ENCODE data around the gene ATXN7L3. TPM values are rescaled to one million over a fixed set of nuclear protein-coding genes. Genes with fewer than 3 reads are reported as not detected.
"Not testable (repeated sequence)": the region's sequence is repeated elsewhere in the genome, so short reads cannot be mapped to it uniquely, and the experiment has no call there.

Gene ATXN7L3
- total RNA-seq, 1 donor from 2014 or later = 38.9 TPM

DNA sequence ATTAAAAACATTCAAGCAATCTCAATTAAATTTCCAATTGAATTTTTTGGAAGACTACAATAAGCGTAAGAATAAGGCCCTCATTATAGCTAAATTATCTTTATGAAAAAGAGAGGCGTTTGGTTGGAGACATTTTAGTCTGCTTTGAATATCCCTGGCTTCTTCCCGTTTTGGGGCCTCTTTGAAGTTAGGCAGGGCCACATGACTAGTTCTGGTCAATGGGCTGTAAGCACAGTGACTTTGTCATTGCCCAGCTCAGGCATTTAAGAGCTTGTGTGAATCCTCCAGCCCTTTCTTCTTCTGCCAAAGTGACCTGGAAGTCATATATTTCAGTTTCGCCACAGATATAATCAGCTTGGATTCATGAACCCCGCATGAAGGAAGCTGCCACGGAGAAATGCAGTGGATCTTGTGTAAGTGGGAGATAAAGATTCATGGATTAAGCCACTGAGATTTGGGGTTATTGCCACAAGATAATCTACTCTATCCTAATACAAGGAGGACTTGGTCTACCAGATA lies 41.5 kb upstream of the ATXN7L3 start:
- Histone ChIP-seq H3K4me2 (no peak overlapping the region), H3F3A (ENCODE audit: low read depth) (peaks cover 6% of the 10 kb centered on the region), H3K9ac (no peak overlapping the region), H3K4me1 (peaks cover 8% of the 10 kb centered on the region), H3K27ac (no peak overlapping the region), H2AFZ (replicated peaks) (no peak overlapping the region), H3K27me3 (no peaks in the 10 kb centered on the region), H3K4me3 (no peak overlapping the region), H4K20me1 (ENCODE audit: low read depth) (no peaks in the 10 kb centered on the region), H3K36me3 (no peaks in the 10 kb centered on the region), H3K79me2 (ENCODE audit: low read depth) (no peaks in the 10 kb centered on the region), H3K9me3 (ENCODE audit: low read depth) (no peaks in the 10 kb centered on the region)
- no peak overlapping the region for H3K4me3 Mint-ChIP-seq
- no peak overlapping the region for H3K27ac Mint-ChIP-seq
- peaks cover 6% of the 10 kb centered on the region for H3K4me1 Mint-ChIP-seq
- DNase-seq (ENCODE audit: low spot score) = no peak
- H3K9me3 Mint-ChIP-seq = peaks cover 4% of the 10 kb centered on the region
- peaks cover 3% of the 10 kb centered on the region for H3K36me3 Mint-ChIP-seq
- TF ChIP-seq, protein P1, sequence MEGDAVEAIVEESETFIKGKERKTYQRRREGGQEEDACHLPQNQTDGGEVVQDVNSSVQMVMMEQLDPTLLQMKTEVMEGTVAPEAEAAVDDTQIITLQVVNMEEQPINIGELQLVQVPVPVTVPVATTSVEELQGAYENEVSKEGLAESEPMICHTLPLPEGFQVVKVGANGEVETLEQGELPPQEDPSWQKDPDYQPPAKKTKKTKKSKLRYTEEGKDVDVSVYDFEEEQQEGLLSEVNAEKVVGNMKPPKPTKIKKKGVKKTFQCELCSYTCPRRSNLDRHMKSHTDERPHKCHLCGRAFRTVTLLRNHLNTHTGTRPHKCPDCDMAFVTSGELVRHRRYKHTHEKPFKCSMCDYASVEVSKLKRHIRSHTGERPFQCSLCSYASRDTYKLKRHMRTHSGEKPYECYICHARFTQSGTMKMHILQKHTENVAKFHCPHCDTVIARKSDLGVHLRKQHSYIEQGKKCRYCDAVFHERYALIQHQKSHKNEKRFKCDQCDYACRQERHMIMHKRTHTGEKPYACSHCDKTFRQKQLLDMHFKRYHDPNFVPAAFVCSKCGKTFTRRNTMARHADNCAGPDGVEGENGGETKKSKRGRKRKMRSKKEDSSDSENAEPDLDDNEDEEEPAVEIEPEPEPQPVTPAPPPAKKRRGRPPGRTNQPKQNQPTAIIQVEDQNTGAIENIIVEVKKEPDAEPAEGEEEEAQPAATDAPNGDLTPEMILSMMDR (IDR thresholded peaks at IDR 0.05) = no peak
- TF ChIP-seq EZH2 (IDR thresholded peaks at IDR 0.05) = no peak
- no peak for TF ChIP-seq EZH2phosphoT487 (IDR thresholded peaks at IDR 0.05)
- H3K27me3 Mint-ChIP-seq (ENCODE audit: insufficient read depth, low read depth) = peaks cover 5% of the 10 kb centered on the region

DNA sequence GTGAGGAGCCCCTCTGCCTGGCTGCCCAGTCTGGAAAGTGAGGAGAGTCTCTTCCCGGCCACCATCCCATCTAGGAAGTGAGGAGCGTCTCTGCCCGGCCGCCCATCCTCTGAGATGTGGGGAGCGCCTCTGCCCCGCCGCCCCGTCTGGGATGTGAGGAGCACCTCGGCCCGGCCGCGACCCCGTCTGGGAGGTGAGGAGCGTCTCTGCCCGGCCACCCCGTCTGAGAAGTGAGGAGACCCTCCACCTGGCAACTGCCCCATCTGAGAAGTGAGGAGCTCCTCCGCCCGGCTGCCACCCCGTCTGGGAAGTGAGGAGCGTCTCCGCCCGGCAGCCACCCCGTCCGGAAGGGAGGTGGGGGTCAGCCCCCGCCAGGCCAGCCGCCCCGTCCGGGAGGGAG lies 38.2 kb upstream of the ATXN7L3 start:
- H3K9me3 Mint-ChIP-seq, H3K36me3 Mint-ChIP-seq, H3K27ac ChIP-seq: not testable (repeated sequence)

DNA sequence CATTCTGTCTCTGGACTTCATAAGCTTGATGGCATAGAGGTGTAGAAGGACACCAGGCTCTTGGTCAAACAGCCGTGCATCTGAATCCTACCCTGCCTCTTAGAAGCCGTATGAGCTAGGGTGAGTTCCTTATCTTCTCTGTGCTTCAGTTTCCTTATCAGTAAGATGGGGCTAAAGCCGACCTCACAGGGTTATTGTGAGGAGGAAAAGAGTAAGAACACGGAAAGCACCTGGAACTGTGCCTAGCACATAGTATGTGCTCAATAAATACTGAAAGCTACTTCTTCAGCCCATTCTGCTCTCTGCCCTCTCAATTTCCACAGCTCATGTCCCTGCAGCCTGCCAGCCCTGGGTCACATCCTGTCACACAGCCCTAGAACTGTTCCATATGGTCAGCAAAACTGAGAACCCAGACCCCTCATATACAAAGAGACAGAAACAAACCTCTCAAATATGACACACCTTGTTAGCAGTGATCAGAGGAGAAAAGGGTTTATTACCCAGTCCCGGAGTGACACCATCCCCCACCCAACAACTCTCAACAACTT lies 36.8 kb upstream of the ATXN7L3 start:
- H3K36me3 Mint-ChIP-seq = peaks cover 3% of the 10 kb centered on the region
- TF ChIP-seq EZH2 (IDR thresholded peaks at IDR 0.05) (no peak), EZH2phosphoT487 (IDR thresholded peaks at IDR 0.05) (no peak)
- TF ChIP-seq, protein P1 (IDR thresholded peaks at IDR 0.05) = no peak
- H3F3A ChIP-seq (ENCODE audit: low read depth) = no peaks in the 10 kb centered on the region
- H3K4me2 ChIP-seq = no peak overlapping the region
- H3K9me3 Mint-ChIP-seq = peaks cover 4% of the 10 kb centered on the region
- H3K27ac ChIP-seq = no peak overlapping the region
- H3K27ac Mint-ChIP-seq = no peak overlapping the region
- no peaks in the 10 kb centered on the region for H3K79me2 ChIP-seq (ENCODE audit: low read depth)
- no peak overlapping the region for H3K4me3 ChIP-seq
- H3K27me3 ChIP-seq = no peaks in the 10 kb centered on the region
- no peak overlapping the region for H2AFZ ChIP-seq (replicated peaks)
- H3K9ac ChIP-seq = no peak overlapping the region
- no peak for DNase-seq (ENCODE audit: low spot score)
- H3K9me3 ChIP-seq (ENCODE audit: low read depth) = no peaks in the 10 kb centered on the region
- no peaks in the 10 kb centered on the region for H3K4me1 Mint-ChIP-seq
- H3K27me3 Mint-ChIP-seq (ENCODE audit: insufficient read depth, low read depth) = peaks cover 10% of the 10 kb centered on the region
- no peaks in the 10 kb centered on the region for H3K36me3 ChIP-seq
- H3K4me3 Mint-ChIP-seq = peak overlapping the region; percentile 15
- H4K20me1 ChIP-seq (ENCODE audit: low read depth) = no peaks in the 10 kb centered on the region
- H3K4me1 ChIP-seq = no peaks in the 10 kb centered on the region

More for the DNA sequence above, 38.2 kb upstream of the ATXN7L3 start:
- H3F3A ChIP-seq (ENCODE audit: low read depth); H3K79me2 ChIP-seq (ENCODE audit: low read depth); H3K4me1 Mint-ChIP-seq; H3K27ac Mint-ChIP-seq; H3K4me3 ChIP-seq; H4K20me1 ChIP-seq (ENCODE audit: low read depth); H3K9me3 ChIP-seq (ENCODE audit: low read depth); H3K4me1 ChIP-seq; H3K4me3 Mint-ChIP-seq; H3K27me3 ChIP-seq; DNase-seq (ENCODE audit: low spot score); H3K4me2 ChIP-seq; H3K36me3 ChIP-seq; H3K9ac ChIP-seq; H2AFZ ChIP-seq (replicated peaks): not testable (repeated sequence)
- peaks cover 13% of the 10 kb centered on the region for H3K27me3 Mint-ChIP-seq (ENCODE audit: insufficient read depth, low read depth)

DNA sequence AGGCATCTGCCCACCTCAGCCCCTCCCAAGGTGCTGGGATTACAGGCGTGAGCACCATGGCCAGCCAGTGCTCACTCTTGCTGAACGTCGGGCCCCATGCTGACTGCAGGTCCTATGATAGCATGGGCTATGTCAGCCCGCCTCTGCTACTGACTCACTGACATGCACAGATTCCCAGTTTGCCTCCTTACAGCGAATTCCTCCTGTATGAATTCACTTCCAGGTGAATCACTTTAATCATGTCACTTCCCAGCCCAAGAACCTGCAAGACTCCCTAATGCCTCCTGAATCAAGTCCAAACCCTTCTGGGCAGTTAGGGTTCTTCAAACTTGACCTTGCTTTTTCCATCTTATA lies 35.9 kb upstream of the ATXN7L3 start:
- Mint-ChIP-seq H3K4me1 (no peaks in the 10 kb centered on the region), H3K4me3 (no peak overlapping the region), H3K9me3 (peaks cover 4% of the 10 kb centered on the region), H3K27ac (peak overlapping the region; percentile 48), H3K27me3 (ENCODE audit: insufficient read depth, low read depth) (peaks cover 7% of the 10 kb centered on the region), H3K36me3 (peaks cover 3% of the 10 kb centered on the region)
- DNase-seq (ENCODE audit: low spot score) = no peak
- no peak overlapping the region for H3K9ac ChIP-seq
- H4K20me1 ChIP-seq (ENCODE audit: low read depth) = no peaks in the 10 kb centered on the region
- no peaks in the 10 kb centered on the region for H3K79me2 ChIP-seq (ENCODE audit: low read depth)
- no peaks in the 10 kb centered on the region for H3K4me1 ChIP-seq
- H3K9me3 ChIP-seq (ENCODE audit: low read depth) = no peaks in the 10 kb centered on the region
- no peaks in the 10 kb centered on the region for H3K27me3 ChIP-seq
- H3K4me3 ChIP-seq = no peak overlapping the region
- H2AFZ ChIP-seq (replicated peaks) = no peak overlapping the region
- H3F3A ChIP-seq (ENCODE audit: low read depth) = no peaks in the 10 kb centered on the region
- H3K27ac ChIP-seq = no peak overlapping the region
- H3K36me3 ChIP-seq = no peaks in the 10 kb centered on the region
- TF ChIP-seq, protein P1 (IDR thresholded peaks at IDR 0.05) = no peak
- no peak for TF ChIP-seq EZH2 (IDR thresholded peaks at IDR 0.05)
- TF ChIP-seq EZH2phosphoT487 (IDR thresholded peaks at IDR 0.05) = no peak
- H3K4me2 ChIP-seq = no peak overlapping the region

All from neural progenitor cell (in vitro differentiated cells).